Measurements from ENCODE around the gene RFX5.

DNA sequence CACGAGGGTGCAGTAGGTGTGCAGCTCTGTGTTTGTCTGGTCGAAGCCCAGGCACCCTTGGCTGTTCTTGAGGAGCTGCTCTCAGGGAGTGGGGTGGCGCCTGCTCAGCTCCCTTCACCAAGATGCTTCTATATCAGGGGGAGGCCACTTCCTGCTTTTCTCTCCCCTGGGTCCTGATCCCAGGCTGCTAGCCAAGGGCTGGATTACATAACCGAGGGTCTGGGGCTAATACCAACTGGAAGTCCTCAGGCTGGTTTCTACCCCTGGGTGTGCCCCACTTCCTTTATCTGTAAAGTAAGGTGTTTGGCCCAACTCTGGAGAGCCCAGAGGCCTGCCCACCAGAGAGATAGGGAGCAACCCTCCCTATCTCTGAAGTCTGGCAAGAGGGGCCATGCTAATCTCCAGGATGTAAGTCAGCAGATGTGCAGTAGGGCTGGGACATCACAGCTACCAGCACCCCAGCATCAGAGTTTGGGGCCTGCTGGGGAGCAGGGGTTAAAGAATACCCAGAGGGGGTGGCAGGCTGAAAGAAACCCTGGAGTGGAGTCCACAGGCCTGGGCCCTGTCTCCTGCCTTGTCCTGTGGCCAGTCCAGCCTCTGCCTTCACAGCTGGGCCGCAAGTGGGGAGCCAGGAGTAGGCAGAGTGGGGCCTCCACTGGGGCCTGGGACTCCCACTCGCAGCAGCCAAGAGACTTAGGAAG, 23.3 kb upstream of the RFX5 start:
- TF ChIP-seq ZNF274 (IDR thresholded peaks at IDR 0.05; ENCODE audit: low read depth, low read length) (no peak), SUZ12 (IDR thresholded peaks at IDR 0.05; ENCODE audit: extremely low read depth, insufficient read depth, insufficient read length) (no peak), YY1 (IDR thresholded peaks at IDR 0.05; ENCODE audit: insufficient read depth, insufficient read length) (no peak)
